ENCODE results near the gene SGPP2. TPM values are rescaled to one million over a fixed set of nuclear protein-coding genes. Genes with fewer than 3 reads are reported as not detected.

The SGPP2 gene
- total and polyA plus RNA-seq, 12 donors, result 0.17 to 33.7 (median 12.4) TPM

DNA sequence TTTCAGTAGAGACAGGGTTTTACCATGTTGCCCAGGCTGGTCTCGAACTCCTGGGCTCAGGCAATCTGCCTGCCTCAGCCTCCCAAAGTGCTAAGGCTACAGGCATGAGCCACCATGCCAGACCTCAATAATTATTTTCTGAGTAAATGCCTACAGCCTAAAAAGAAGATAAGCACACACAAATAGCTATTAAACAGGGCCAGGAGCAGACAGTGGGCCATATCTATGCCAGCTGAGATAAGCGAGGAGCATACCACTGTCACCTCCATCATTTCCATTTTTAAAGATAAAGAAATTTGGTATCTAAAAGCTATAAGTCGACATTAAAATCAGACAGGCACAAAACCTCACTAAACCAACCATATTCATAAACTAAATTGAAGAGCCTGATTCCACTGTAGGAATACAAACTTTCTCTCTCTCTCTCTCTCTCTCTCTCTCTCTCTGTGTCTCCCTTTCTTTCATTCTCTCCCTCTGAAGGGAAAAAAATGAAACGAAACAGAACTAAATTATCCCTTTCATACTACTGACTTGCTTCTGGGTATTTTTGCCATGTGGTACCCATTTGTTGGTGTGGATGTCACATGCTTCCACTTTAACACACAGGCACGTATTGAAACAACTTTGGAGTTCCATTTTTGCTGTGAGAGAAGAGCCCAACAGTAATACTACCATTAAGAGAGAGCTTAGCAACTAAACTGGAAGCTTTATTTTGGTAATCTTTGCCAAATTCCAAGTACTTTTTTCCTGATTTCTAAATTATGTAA lies 180.6 kb downstream of the SGPP2 start:
- no peaks in the 10 kb centered on the region for H3K27me3 ChIP-seq
- no peak overlapping the region for H3K27ac ChIP-seq
- no peak for TF ChIP-seq CTCF (IDR thresholded peaks at IDR 0.05)
- no peak for TF ChIP-seq POLR2A (IDR thresholded peaks at IDR 0.05)
- no peak overlapping the region for H3K4me3 ChIP-seq
- intact Hi-C loops (cut with DNase I), result no loop called here
- WGBS, 4 donors, result 86 to 92% (median 91%) methylated on average over 5 of the region's 5 CpGs
- H3K9me3 ChIP-seq (replicated peaks in 1 of 3), result no peaks in the 10 kb centered on the region
- no peak for DNase-seq
- no peaks in the 10 kb centered on the region for H3K36me3 ChIP-seq (replicated peaks in 1 of 2)
- no peaks in the 10 kb centered on the region for H3K4me1 ChIP-seq (replicated peaks in 1 of 2)

- H3K27ac ChIP-seq, result no peak overlapping the region
- no peak for TF ChIP-seq POLR2A (IDR thresholded peaks at IDR 0.05)
- no peak for TF ChIP-seq CTCF (IDR thresholded peaks at IDR 0.05)
- no peaks in the 10 kb centered on the region for H3K36me3 ChIP-seq (replicated peaks in 1 of 2)
- H3K9me3 ChIP-seq (replicated peaks in 1 of 3), result no peaks in the 10 kb centered on the region
- no peak overlapping the region for H3K4me3 ChIP-seq
- no peaks in the 10 kb centered on the region for H3K4me1 ChIP-seq (replicated peaks in 1 of 2)
- intact Hi-C loops (cut with DNase I), result no loop called here
- DNase-seq, result no peak
- WGBS, 4 donors, result 93 to 100% (median 97%) methylated on average over 3 of the region's 3 CpGs
- no peaks in the 10 kb centered on the region for H3K27me3 ChIP-seq
Observed at GRCh38 chr2:222606306-222606705, 182.0 kb downstream of the SGPP2 start.

DNA sequence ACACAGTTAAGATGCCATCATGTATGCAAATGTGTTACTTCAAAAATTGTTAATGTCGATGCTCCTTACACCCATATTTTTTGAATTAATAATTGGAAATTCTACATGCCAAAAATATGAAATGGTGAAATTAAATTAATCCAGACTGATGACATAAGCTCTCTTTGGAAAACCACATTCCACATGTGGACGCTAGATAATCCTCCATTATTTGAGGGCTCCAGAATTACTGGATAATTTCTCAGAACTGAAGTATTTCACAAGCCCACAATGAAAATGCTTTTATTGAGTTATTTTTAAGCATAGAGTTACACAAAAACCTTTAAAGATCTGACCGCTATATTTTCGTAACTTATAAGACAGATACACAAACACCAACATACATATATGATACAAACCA lies 183.7 kb downstream of the SGPP2 start:
- no peak for TF ChIP-seq POLR2A (IDR thresholded peaks at IDR 0.05)
- TF ChIP-seq CTCF (IDR thresholded peaks at IDR 0.05), result no peak

GRCh38 chr2:222609381-222609780 lies 185.0 kb downstream of the SGPP2 start:
- intact Hi-C loops (cut with DNase I), result no loop called here
- no peak overlapping the region for H3K4me3 ChIP-seq

More for the DNA sequence above, 183.7 kb downstream of the SGPP2 start:
- Histone ChIP-seq H3K4me1 (replicated peaks in 1 of 2) (no peaks in the 10 kb centered on the region), H3K27me3 (no peaks in the 10 kb centered on the region), H3K4me3 (no peak overlapping the region), H3K36me3 (replicated peaks in 1 of 2) (peaks cover 0 to 10% of the 10 kb centered on the region in 2 donors), H3K9me3 (replicated peaks in 1 of 3) (no peaks in the 10 kb centered on the region), H3K27ac (no peak overlapping the region)
- no peak for DNase-seq
- 68 to 93% (median 70%) methylated on average over 4 of the region's 4 CpGs for WGBS, 4 donors
- intact Hi-C loops (cut with DNase I), result no loop called here

More at GRCh38 chr2:222609381-222609780, 185.0 kb downstream of the SGPP2 start:
- DNase-seq, result peak in 1 of 7 donors; percentile 7
- H3K9me3 ChIP-seq (replicated peaks in 1 of 3), result no peaks in the 10 kb centered on the region
- H3K27ac ChIP-seq, result no peak overlapping the region
- H3K4me1 ChIP-seq (replicated peaks in 1 of 2), result no peaks in the 10 kb centered on the region
- TF ChIP-seq POLR2A (IDR thresholded peaks at IDR 0.05) (no peak), CTCF (IDR thresholded peaks at IDR 0.05) (no peak)
- 76 to 91% (median 82%) methylated on average over 3 of the region's 3 CpGs for WGBS, 4 donors
- H3K27me3 ChIP-seq, result no peaks in the 10 kb centered on the region
- peaks cover 0 to 14% of the 10 kb centered on the region in 2 donors for H3K36me3 ChIP-seq (replicated peaks in 1 of 2)

Small RNA genes lying within 50 kb of the gene (small RNA-seq; reads per million reads assigned to genes)
- gene RF00019, result 0 reads per million in 2 donors
- gene RNU6-619P, result 0 reads per million in 2 donors

Other genes starting within 250 kb of the SGPP2 start
- not detected for gene PAX3, start 125.5 kb upstream of the SGPP2 start, total RNA-seq
- gene PAX3, start 125.5 kb upstream of the SGPP2 start, polyA plus RNA-seq, result not detected
- 10 to 100 TPM in 6 of 9 donors, 1 to 10 TPM in 3; 7.2 to 25.0 (median 12.1) TPM for gene FARSB, start 231.5 kb downstream of the SGPP2 start, total RNA-seq
- gene FARSB, start 231.5 kb downstream of the SGPP2 start, polyA plus RNA-seq, result 10 to 100 TPM; 14.5 to 55.9 (median 15.6) TPM
- gene MOGAT1, start 247.1 kb downstream of the SGPP2 start, total RNA-seq, result not detected
- gene MOGAT1, start 247.1 kb downstream of the SGPP2 start, polyA plus RNA-seq, result under 1 TPM in 1 of 3 donors, not detected in 2; 0.20 TPM

Data from adrenal gland (tissue), 12 donors.